Fibroblast of the aortic adventitia (primary cell): ENCODE data around the gene USP20. TPM values are rescaled to one million over a fixed set of nuclear protein-coding genes. Genes with fewer than 3 reads are reported as not detected.

Source experiments
- DNase-seq: peaks from one replicate; pipeline ENCODE4 v3.0.0-alpha.2; 2010; ENCODE audit warnings: low read depth
- H3K4me3 ChIP-seq: 2 replicates; pipeline ENCODE4 v1.5.1; 2011; ENCODE audit warnings: low read depth, mild to moderate bottlenecking, control low read depth, low read length, moderate library complexity
- CTCF ChIP-seq: IDR thresholded peaks from 2 replicates; pipeline ENCODE4 v1.5.1; 2011; ENCODE audit warnings: mild to moderate bottlenecking, low read length, control low read depth, inconsistent platforms; ENCODE audit not compliant: insufficient read depth
- total RNA-seq: library from RNA; depleted of rRNA; stranded (reverse); fragments of >200 nt; gene quantifications from 2 replicates; pipeline ENCODE4 v1.2.3, GENCODE V29; 2012; ENCODE audit warnings: low replicate concordance

The USP20 gene
- total RNA-seq, 1 donor: 7.5 TPM

- no peak for TF ChIP-seq CTCF
- H3K4me3 ChIP-seq: no peak overlapping the region
- DNase-seq: no peak
These were observed 43.0 kb downstream of the USP20 start for GRCh38 chr9:129878291-129878690.

- TF ChIP-seq CTCF: no peak
- no peak for DNase-seq
- no peak overlapping the region for H3K4me3 ChIP-seq
These were observed 43.9 kb downstream of the USP20 start for GRCh38 chr9:129879103-129879699.

GRCh38 chr9:129879991-129880653 lies 44.9 kb downstream of the USP20 start:
- H3K4me3 ChIP-seq: no peak overlapping the region
- TF ChIP-seq CTCF: no peak
- no peak for DNase-seq

GRCh38 chr9:129880654-129881546 lies 45.6 kb downstream of the USP20 start:
- no peak overlapping the region for H3K4me3 ChIP-seq
- TF ChIP-seq CTCF: no peak
- no peak for DNase-seq

GRCh38 chr9:129881547-129882324 lies 46.5 kb downstream of the USP20 start:
- no peak for TF ChIP-seq CTCF
- DNase-seq: no peak
- H3K4me3 ChIP-seq: no peak overlapping the region
